Spleen (tissue), 7 donors: ENCODE results near the gene POLR1C.

ENCODE experiments used
- CTCF ChIP-seq, 11 experiments: fragments of 200-600 bp in 7 of 11; fragments of 450-650 bp in 4 of 11; sonication (generic) in 4 of 11; IDR thresholded peaks in 8 of 11; conservative IDR thresholded peaks in 3 of 11; 1 replicate in 7 of 11; 2 replicates in 4 of 11; pipeline versions ENCODE4 v1.4.0 to v1.8.0; 2016 to 2021; ENCODE audit warnings: antibody characterized with exemption in 11 of 11, inconsistent platforms in 4 of 11, mild to moderate bottlenecking in 1 of 11
- POLR2AphosphoS5 ChIP-seq, 3 donors: sonication (generic); formaldehyde crosslinking; IDR thresholded peaks; one replicate each; pipeline ENCODE4 v1.5.1; 2017; ENCODE audit warnings: antibody characterized with exemption in 3 of 3
- donor health status: DM: no; HTN: no; CAD: no; lungs with moderate emphysema.
- donor health status: DM: no; HTN: no; CAD: no.
- donor health status: DM: no; HTN: no; CAD: no.

GRCh38 chr6:43493833-43494232 lies 23.1 kb upstream of the POLR1C start:
- TF ChIP-seq POLR2AphosphoS5 (IDR thresholded peaks at IDR 0.05): no peak
- TF ChIP-seq CTCF (IDR thresholded peaks at IDR 0.05 in 8 of 11, conservative IDR thresholded peaks at IDR 0.05 in 3 of 11): no peak
